Ureter (tissue), 1 donor: Measurements from ENCODE around the gene COL12A1. TPM values are rescaled to one million over a fixed set of nuclear protein-coding genes. Genes with fewer than 3 reads are reported as not detected.
"Not testable (repeated sequence)": the region's sequence is repeated elsewhere in the genome, so short reads cannot be mapped to it uniquely, and the experiment has no call there.

ENCODE experiments used
- DNase-seq: peaks from one replicate; pipeline ENCODE4 v3.0.0-alpha.2; 2020; ENCODE audit warnings: low spot score
- total RNA-seq: library from RNA; stranded (reverse); gene quantifications from one replicate; pipeline ENCODE4 v1.2.4, GENCODE V29; 2023
- donor health status: DM: yes; HTN: yes; CAD: no.

Gene COL12A1
- total RNA-seq, 1 donor from 2014 or later: 40.4 TPM

GRCh38 chr6:75213112-75213511 lies 7.3 kb upstream of the COL12A1 start:
- DNase-seq: no peak

GRCh38 chr6:75211920-75212590 lies 6.2 kb upstream of the COL12A1 start:
- DNase-seq: no peak

DNA sequence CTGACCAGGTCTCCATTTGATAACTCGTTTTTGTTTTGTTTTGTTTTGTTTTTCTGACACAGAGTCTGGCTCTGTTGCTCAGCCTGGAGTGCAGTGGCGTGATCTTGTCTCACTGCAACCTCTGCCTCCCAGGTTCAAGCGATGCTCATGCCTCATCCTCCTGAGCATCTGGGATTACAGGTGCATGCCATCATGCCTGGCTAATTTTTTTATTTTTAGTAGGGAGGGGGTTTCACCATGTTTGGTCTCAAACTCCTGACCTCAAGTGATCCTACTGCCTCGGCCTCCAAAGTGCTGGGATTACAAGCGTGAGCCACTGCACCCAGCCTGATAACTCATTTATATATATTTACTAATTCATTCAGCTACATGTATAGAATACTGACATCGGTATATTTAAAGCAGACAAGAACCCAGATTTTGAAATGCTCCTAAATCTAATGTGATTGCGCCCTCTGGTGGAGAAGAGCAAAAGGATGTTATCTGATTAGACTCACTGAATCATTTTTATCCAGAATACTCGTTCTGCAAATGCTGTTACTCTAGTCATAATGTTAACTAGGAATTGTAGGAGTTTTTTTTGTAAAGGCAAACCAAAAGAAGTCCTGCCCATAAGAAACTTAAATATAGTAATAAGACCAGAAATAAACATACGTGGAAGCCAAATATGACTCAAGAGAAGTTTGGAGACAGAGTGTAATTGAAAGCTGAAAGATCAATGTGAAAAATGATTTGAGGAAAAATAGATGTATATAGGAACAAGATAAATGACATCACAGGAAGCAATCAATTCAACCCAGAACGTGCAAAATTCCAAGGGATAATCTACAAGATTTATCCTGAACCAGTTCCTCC lies 5.3 kb upstream of the COL12A1 start:
- peak; percentile 55 for DNase-seq

DNA sequence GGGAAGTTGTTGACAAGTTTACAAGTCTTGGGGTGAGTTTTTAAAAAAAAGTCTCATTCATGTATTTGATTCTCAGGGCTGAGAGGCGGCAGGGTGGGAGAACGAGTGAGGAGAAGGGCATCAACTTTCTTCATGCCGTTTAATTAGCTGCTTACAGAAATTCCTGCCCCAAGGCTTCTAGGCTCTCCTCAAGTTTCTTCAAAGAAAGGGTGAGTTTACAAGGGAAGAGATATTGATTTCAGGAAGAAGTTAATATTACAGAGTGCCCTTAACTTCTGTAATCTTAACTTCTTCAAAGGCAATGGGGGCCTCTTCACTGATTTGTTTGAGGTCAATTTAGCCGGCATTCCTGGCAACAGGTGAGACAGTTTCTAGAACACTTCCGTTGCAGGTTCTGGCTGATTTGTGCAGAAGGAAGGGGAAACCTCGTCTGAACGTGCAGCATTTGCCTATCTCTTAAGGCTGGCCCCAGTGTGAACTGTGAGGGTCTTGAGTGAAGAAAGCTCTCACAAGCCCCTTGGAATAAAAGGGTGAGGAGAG lies 3.4 kb upstream of the COL12A1 start:
- DNase-seq: no peak

GRCh38 chr6:75208298-75209183 lies 2.7 kb upstream of the COL12A1 start:
- peak; percentile 87 for DNase-seq

DNA sequence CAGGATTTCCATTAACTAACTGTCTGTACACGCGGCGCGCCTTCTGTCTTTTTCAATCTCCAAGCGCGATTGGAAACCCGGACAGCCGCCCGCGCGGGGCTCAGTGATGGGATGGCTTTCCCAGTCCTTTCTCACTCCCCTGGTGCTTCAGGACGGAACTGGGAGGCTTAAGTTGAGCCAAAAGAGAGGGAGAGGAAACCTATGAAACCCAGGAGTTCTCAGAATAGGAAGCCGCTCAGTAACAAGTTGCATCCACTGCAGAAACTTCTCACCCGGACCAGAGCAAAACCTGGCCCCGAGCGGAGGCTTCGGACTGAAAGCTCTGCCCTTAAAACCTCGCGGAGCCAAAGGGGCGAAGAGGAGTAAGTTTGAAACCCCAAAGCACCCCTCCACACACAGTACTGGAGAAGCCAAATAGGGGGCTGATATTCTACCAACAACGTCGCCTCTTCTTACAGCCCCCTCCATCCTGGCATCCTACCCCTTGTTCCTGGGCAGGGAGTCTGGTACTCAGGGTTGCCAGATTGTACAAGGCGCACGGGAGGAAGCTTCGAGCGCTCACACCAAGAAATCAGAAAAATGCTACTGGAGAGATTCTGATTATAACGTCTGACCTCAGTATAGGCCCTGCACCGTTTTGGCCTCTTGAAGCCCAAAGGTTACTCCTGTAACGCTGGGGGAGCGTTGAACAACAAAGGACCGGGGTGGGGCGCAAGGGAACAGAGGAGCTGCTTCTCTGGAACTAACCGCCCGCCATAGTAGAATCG lies 906 bp upstream of the COL12A1 start:
- no peak for DNase-seq

DNA sequence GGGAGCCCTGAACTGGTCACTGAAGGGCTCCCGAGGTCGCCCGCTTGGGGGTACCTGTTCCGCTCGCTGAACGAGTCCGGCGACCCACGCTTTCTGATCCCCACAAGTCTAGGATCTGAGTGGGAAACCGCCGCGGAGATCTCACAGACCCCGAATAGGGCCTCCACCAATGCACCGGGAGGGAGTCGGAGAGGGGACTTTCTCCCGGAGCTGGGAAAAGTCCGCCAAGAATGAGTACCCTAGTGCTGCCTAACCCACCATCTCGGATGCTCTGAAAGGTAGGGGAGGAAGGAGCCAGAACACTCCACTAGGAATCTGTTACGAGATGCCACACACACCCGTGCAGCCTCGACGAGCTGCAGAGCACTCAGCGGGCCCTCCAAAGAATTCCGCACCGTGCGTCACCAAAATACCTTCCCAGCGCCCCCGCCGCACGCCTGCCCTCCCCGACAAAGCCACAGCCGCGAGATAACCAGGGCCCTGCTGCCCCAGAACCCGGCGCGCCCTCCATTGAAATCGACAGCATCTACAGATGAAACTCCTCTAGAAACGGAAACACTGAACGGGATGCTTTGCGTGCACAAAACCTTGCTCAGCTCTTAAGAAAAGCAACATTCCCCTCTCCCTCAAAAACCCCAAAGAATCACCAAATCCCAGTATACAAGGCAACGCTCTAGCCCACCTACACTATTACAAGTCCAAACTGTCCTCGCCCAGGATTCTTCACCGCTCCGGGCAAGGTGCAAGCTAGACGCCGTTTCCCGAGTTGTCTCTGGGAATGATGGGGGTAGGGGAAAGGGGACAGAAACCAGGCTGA lies 686 bp downstream of the COL12A1 start:
- peak; percentile 56 for DNase-seq

DNA sequence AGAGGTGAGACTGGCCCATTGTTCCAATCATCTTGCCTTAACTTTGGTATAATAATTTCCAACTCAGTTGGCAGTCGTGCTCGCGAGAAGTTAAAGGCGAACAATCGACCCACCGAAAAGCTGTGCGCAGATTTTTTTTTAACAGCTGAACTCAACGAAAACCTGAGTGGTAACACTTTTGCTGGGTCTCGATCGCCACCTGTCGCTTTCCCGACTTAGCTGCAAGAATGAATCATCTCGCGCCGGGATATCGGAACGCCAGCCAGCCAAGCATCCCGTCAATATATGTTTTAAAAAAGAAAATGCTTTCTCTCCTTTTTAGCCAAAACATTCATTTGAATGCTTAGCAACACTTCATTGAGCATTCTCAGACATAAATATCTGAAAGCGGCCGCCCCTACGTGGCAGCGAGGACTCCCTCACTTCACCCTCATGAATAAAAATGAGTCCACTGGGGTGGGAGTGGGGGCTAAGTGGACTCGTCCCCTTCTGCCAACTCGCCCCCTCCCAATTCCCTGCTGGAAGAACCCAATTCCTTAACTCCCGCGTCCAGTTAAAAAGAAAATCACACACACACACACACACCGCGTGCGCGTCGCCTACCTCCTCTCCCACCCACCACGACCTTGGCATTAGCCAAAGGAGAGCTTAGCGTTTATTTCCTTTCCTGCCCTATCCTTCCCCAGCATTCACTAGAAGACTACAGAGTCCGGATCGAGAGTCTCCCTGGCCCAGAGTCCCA lies 1.5 kb downstream of the COL12A1 start:
- DNase-seq: peak; percentile 84

DNA sequence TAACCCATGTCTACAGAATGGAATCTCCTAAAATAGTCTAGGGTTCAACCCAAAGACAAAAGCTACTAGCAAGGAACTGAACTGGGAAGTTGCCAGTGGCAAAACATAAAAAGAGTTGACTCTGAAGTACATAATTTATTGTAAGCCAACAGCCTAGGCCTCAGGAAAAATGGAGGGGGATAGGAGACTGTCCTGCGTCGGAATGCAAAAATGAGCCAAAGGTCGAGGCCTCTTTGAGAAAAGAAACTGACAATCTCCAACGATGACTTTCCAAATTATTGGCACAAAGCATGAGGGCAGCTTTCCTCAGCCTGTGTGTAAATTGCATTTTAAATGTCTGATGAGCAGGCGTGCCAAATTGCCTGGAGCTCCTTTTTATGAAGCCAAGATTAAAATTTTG lies 2.1 kb downstream of the COL12A1 start:
- DNase-seq: no peak

GRCh38 chr6:75202676-75203131 lies 3.1 kb downstream of the COL12A1 start:
- no peak for DNase-seq

DNA sequence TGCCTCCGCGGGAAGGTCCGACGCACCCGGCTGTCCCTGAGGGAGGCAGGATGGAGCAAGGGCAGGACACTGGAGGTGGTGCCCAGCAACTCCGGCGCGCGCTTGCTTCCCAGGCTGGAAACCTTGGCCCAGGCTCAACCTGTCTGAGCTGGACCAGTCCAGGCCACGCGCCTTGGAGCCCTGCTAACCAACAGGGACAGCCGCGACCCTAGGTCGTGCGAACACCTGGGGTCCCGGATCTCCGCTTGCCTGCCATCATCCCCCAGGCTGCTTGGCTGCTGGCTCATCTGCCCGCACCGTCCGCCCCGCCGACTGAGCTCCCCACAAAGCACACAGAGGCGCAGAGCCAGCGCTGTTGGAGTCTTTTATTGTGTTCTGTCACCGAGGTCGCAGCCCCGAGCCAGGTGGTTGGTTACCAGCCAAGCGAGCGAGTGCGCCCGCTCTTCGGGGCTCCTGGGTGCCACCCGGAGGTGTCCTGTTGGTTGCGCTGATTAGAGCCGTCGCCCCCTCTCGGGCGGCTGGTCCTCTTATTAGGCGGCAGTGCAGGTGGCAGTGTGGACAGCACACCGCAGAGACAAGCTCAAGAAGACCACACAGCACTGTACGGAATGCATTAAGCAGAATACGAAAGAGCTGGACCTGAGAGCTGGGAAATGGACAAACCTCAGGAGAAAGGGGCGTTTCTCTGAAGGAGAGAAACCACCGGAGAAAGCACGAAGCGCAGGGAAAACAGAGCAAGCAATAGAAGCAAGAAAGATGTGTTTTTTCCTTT lies 3.8 kb downstream of the COL12A1 start:
- DNase-seq: peak; percentile 49

DNA sequence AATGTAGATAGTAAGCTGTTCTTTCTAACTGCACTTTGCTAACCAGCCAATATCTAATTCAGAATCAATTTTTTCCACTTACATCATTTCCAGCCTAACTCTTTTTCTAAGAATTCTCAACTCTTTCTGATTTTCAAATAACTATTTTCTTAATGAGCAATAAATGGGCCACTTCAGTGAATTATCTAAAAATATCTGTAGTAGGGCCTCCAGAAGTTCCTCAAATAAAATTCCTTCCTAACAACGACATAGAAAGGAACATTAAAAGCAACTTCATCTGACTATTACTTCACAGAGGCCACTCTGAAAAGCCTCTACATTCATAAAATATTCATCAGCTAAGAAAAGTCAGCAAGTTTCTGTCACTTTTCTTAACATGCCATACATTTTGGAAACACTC lies 4.8 kb downstream of the COL12A1 start:
- DNase-seq: no peak

- DNase-seq: no peak
Measured at GRCh38 chr6:75199889-75200288, 6.0 kb downstream of the COL12A1 start.

DNA sequence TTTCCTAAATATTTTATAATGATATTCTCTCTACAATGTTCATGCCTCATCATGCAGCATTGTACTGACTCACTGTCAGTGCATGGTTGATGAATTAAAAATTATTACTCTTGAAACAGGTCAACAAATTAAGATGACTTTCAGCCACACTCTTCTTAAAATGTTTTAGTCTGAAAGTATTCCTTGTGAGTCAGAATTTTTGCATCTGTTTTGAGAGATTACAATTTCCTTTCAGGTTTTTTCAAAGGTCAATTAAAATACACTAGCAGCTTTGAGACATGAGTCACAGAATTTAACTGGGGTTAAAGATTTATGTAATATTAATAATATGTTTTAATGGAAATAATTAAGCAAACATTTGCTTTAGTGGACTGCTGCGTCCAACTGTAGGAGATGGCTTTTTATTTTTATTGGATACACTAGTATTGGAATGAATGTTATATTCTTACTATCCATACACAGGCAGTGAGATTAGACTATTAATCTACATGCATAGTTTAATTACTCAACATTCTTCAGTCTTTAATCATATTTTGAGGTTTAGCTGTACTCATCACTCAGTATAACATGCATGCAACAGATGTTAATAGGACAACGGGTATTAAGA lies 9.7 kb downstream of the COL12A1 start:
- no peak for DNase-seq

DNA sequence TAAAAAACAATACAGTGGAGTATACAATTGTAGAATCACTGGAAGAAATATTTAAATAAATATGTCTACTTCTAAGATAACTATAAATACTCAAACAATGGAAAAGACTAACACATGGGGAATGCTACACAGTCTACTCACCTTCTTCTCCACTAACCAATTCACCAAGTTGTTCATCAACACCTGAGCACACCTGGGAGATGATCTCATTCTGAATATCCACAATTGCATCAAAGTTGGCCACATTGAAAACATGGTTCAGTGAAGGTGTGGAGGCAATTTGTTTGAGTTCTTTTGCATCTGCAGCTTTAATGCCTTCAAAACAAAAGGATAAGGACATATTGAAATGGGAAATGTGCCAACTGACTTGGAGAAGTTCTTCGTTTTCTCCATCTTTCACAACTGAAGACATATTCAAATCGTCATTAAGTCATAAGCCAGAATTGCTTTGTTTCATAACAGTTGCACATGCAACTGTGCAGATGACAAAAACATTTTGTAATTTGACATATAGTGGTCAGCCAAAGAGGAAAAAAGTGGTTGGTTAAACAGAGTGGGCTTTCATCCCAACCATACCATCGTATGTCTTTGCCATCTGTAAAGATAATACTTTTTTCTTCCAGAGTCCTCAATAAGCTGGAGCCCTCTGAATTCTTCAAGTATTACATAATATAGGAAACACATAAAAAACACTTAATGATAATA lies 17.5 kb downstream of the COL12A1 start:
- DNase-seq: no peak

DNA sequence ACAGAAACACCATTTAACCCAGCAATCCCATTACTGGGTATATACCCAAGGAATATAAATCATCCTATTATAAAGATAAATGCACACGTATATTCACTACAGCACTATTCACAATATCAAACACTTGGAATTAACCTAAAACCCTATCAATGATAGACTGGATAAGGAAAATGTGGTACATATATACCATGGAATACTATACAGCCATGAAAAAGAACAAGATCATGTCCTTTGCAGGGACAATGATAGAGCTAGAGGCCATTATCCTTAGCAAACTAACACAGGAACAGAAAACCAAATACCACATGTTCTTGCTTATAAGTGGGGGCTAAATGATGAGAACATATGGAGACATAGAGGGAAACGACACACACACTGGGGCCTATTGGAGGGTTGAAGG lies 19.3 kb downstream of the COL12A1 start:
- DNase-seq: not testable (repeated sequence)

DNA sequence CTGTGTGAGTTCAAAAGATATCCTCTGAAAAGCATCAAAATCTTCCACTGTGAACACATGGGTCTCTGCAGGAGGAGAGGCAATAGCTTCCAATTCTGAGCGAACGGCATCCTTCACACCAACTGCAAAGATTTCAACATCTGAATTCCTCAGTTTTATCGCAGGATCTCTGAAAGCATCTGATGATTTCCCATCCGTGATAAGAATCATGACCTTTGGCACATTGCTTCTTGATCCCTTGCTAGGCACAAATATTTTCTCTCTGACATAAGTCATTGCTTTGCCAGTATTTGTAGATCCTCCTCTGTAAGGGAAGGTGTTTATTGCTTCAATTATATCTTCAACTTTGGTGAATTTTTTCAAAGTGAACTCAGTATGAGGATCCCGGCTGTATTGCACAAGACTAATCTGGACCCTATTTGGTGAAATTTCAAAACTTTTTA lies 22.7 kb downstream of the COL12A1 start:
- DNase-seq: no peak

GRCh38 chr6:75180864-75181263 lies 25.0 kb downstream of the COL12A1 start:
- no peak for DNase-seq
